Mesenchymal stem cell (in vitro differentiated cells and primary cell): Measurements from ENCODE around the gene SMC1B. TPM values are rescaled to one million over a fixed set of nuclear protein-coding genes. Genes with fewer than 3 reads are reported as not detected.

Source experiments
- DNase-seq: peaks from one replicate; pipeline ENCODE4 v3.0.0-alpha.2; 2013
- H2AFZ ChIP-seq: one replicate; pipeline ENCODE4 v1.6.1; 2013; ENCODE audit warnings: low read depth, mild to moderate bottlenecking, control low read depth, inconsistent platforms, low read length, moderate library complexity
- H2AK5ac ChIP-seq: 2 replicates; pipeline ENCODE4 v1.6.1; 2013; ENCODE audit warnings: low read length, moderate library complexity, mild to moderate bottlenecking, inconsistent platforms; ENCODE audit not compliant: severe bottlenecking
- H2BK120ac ChIP-seq: one replicate; pipeline ENCODE4 v1.6.1; 2013; ENCODE audit warnings: low read depth, mild to moderate bottlenecking, inconsistent platforms, low read length, moderate library complexity
- H2BK12ac ChIP-seq, 2 experiments: one replicate each; pipeline ENCODE4 v1.6.1; 2013; ENCODE audit warnings: inconsistent platforms in 2 of 2, low read length in 2 of 2, mild to moderate bottlenecking in 2 of 2, moderate library complexity in 2 of 2, control low read depth in 1 of 2
- H2BK15ac ChIP-seq: one replicate; pipeline ENCODE4 v1.6.1; 2013; ENCODE audit warnings: mild to moderate bottlenecking, low read depth, inconsistent platforms; ENCODE audit not compliant: poor library complexity, severe bottlenecking
- H2BK5ac ChIP-seq: 2 replicates; pipeline ENCODE4 v1.6.1; 2013; ENCODE audit warnings: low read depth, mild to moderate bottlenecking, low read length, control low read depth, inconsistent platforms; ENCODE audit not compliant: poor library complexity, severe bottlenecking
- H3K14ac ChIP-seq, 2 experiments: one replicate each; pipeline ENCODE4 v1.6.1; 2013; ENCODE audit warnings: inconsistent platforms in 2 of 2, low read length in 2 of 2, control low read depth in 1 of 2, mild to moderate bottlenecking in 1 of 2, moderate library complexity in 1 of 2
- H3K18ac ChIP-seq, 2 experiments: one replicate each; pipeline ENCODE4 v1.6.1; 2013; ENCODE audit warnings: inconsistent platforms in 2 of 2, low read length in 2 of 2, control low read depth in 1 of 2, low read depth in 1 of 2, mild to moderate bottlenecking in 1 of 2
- H3K23ac ChIP-seq, 2 experiments: one replicate each; pipeline ENCODE4 v1.6.1; 2013; ENCODE audit warnings: inconsistent platforms in 2 of 2, low read length in 2 of 2, mild to moderate bottlenecking in 2 of 2, moderate library complexity in 2 of 2, control low read depth in 1 of 2
- H3K27ac ChIP-seq: 2 replicates; pipeline ENCODE4 v1.5.1; 2013; ENCODE audit warnings: mild to moderate bottlenecking, moderate library complexity, low read length, control low read depth, inconsistent platforms; ENCODE audit not compliant: poor library complexity, severe bottlenecking
- H3K27me3 ChIP-seq, 2 experiments: 2 replicates each; pipeline versions ENCODE4 v1.6.1 to v1.7.0; 2013; ENCODE audit warnings: low read length in 2 of 2, mild to moderate bottlenecking in 2 of 2, moderate library complexity in 2 of 2, control low read depth in 1 of 2, inconsistent platforms in 1 of 2; ENCODE audit not compliant: control insufficient read depth in 1 of 2, insufficient read depth in 1 of 2
- H3K36me3 ChIP-seq, 2 experiments: 2 replicates each; pipeline versions ENCODE4 v1.6.1 to v1.7.0; 2013; ENCODE audit warnings: low read length in 2 of 2, control low read depth in 1 of 2, inconsistent platforms in 1 of 2, low read depth in 1 of 2, mild to moderate bottlenecking in 1 of 2; ENCODE audit not compliant: insufficient read depth in 2 of 2, control insufficient read depth in 1 of 2
- H3K4ac ChIP-seq, 2 experiments: one replicate each; pipeline ENCODE4 v1.6.1; 2013; ENCODE audit warnings: inconsistent platforms in 2 of 2, low read length in 2 of 2, mild to moderate bottlenecking in 2 of 2, moderate library complexity in 2 of 2, control low read depth in 1 of 2, low read depth in 1 of 2
- H3K4me1 ChIP-seq: 2 replicates; pipeline ENCODE4 v1.6.1; 2013; ENCODE audit warnings: low read depth, low read length, control low read depth; ENCODE audit not compliant: control insufficient read depth, insufficient read depth
- H3K4me2 ChIP-seq: 2 replicates; pipeline ENCODE4 v1.6.1; 2013; ENCODE audit warnings: low read length, mild to moderate bottlenecking, inconsistent platforms; ENCODE audit not compliant: poor library complexity, severe bottlenecking
- H3K4me3 ChIP-seq, 2 experiments: 2 replicates each; pipeline versions ENCODE4 v1.5.1 to v1.7.0; 2013; ENCODE audit warnings: low read length in 2 of 2, mild to moderate bottlenecking in 2 of 2, control low read depth in 1 of 2, low read depth in 1 of 2; ENCODE audit not compliant: insufficient read depth in 1 of 2
- H3K79me1 ChIP-seq: replicated peaks from 2 replicates; pipeline ENCODE4 v1.6.1; 2013; ENCODE audit warnings: mild to moderate bottlenecking, control low read depth, low read length, inconsistent platforms; ENCODE audit not compliant: poor library complexity, severe bottlenecking
- H3K9ac ChIP-seq: 2 replicates; pipeline ENCODE4 v1.7.0; 2013; ENCODE audit warnings: mild to moderate bottlenecking, low read length, moderate library complexity
- H3K9me3 ChIP-seq: 2 replicates; pipeline ENCODE4 v1.7.0; 2013; ENCODE audit warnings: mild to moderate bottlenecking, low read length; ENCODE audit not compliant: control insufficient read depth
- H4K8ac ChIP-seq: one replicate; pipeline ENCODE4 v1.6.1; 2013; ENCODE audit warnings: inconsistent platforms, mild to moderate bottlenecking, low read length, moderate library complexity
- H4K91ac ChIP-seq: one replicate; pipeline ENCODE4 v1.6.1; 2013; ENCODE audit warnings: mild to moderate bottlenecking, low read length, inconsistent platforms
- WGBS: methylation state at CpG from one replicate; pipeline ENCODE4 v1.1.7; 2013; ENCODE audit warnings: mixed read lengths; 5-methylcytosine and 5-hydroxymethylcytosine counted together
- polyA plus RNA-seq, 2 experiments: library from polyadenylated mRNA; stranded (reverse); fragments of 200-250 nt; gene quantifications; one replicate each; pipeline ENCODE4 v1.2.3, GENCODE V29; 2013

Gene SMC1B, protein sequence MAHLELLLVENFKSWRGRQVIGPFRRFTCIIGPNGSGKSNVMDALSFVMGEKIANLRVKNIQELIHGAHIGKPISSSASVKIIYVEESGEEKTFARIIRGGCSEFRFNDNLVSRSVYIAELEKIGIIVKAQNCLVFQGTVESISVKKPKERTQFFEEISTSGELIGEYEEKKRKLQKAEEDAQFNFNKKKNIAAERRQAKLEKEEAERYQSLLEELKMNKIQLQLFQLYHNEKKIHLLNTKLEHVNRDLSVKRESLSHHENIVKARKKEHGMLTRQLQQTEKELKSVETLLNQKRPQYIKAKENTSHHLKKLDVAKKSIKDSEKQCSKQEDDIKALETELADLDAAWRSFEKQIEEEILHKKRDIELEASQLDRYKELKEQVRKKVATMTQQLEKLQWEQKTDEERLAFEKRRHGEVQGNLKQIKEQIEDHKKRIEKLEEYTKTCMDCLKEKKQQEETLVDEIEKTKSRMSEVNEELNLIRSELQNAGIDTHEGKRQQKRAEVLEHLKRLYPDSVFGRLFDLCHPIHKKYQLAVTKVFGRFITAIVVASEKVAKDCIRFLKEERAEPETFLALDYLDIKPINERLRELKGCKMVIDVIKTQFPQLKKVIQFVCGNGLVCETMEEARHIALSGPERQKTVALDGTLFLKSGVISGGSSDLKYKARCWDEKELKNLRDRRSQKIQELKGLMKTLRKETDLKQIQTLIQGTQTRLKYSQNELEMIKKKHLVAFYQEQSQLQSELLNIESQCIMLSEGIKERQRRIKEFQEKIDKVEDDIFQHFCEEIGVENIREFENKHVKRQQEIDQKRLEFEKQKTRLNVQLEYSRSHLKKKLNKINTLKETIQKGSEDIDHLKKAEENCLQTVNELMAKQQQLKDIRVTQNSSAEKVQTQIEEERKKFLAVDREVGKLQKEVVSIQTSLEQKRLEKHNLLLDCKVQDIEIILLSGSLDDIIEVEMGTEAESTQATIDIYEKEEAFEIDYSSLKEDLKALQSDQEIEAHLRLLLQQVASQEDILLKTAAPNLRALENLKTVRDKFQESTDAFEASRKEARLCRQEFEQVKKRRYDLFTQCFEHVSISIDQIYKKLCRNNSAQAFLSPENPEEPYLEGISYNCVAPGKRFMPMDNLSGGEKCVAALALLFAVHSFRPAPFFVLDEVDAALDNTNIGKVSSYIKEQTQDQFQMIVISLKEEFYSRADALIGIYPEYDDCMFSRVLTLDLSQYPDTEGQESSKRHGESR
- polyA plus RNA-seq (2013, experiment 1 of 2) = not detected
- not detected for polyA plus RNA-seq (2013, experiment 2 of 2)

DNA sequence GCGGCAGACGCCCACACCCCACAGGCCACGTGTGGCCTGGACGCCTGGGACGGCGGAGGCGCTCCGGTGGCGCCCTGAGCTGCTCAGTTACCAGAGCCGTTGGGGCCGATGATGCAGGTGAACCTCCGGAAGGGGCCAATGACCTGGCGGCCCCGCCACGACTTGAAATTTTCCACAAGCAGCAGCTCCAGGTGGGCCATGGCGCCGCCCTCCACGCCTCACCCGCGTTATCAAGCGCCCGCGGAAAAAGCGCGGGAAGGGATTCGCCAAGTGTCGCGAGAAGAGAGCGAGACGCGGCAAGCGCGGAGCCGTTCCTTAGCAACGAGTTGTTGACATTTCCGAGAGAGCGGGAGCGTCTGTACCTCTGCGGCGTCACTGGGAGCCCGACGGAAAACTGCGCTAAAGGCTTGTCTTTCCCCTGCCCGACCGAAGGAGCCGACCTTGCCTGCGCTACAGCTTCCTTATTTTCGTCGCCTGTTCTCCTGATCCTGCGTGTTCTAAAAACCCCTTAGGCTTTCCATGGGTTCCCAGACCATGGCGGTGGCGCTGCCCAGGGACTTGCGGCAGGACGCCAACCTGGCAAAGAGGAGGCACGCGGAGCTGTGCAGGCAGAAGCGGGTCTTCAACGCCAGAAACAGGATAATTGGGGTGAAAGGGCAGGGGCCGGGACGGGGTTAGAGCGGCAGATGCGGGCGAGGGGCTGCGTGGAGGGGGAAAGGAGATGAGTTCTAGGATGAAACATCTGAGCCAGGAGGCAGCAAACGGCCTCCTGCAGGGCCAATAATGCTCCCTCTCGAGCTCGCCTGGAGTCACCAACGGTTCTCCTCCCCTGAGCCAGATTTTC is at the start of gene SMC1B, which contains the start of gene RIBC2:
Gene SMC1B (minus strand): TSS at position 232 of the 844 bp plus-strand sequence. CDS start 32 bp downstream, at position 200.
Gene RIBC2 (plus strand): TSS at position 326 of the 844 bp plus-strand sequence. CDS start 194 bp downstream, at position 520.
- H3K18ac ChIP-seq = peak within 1 kb of the TSS in 1 of 2 experiments; percentile 69
- H3K27ac ChIP-seq = no peak within 1 kb of the TSS
- H3K14ac ChIP-seq = no peak within 1 kb of the TSS
- H3K4me3 ChIP-seq = peak within 1 kb of the TSS; percentile 46 to 85
- H3K9ac ChIP-seq = peak within 1 kb of the TSS; percentile 94
- no peaks in the 10 kb centered on the region for H3K36me3 ChIP-seq
- peak within 1 kb of the TSS; percentile 91 for H3K4me2 ChIP-seq
- H3K23ac ChIP-seq = no peak within 1 kb of the TSS
- peaks cover 9% of the 10 kb centered on the region for H3K4me1 ChIP-seq
- peak within 1 kb of the TSS; percentile 47 for H2AFZ ChIP-seq
- H4K91ac ChIP-seq = peak within 1 kb of the TSS; percentile 75
- H2BK5ac ChIP-seq = no peak within 1 kb of the TSS
- no peaks in the 10 kb centered on the region for H3K79me1 ChIP-seq
- H2BK15ac ChIP-seq = peak within 1 kb of the TSS; percentile 69
- no peaks in the 10 kb centered on the region for H3K27me3 ChIP-seq
- WGBS = 23% methylated on average over 64 of the region's 68 CpGs
- H2AK5ac ChIP-seq = no peak within 1 kb of the TSS
- peak within 1 kb of the TSS; percentile 88 for H4K8ac ChIP-seq
- peak within 1 kb of the TSS; percentile 34 for H2BK120ac ChIP-seq
- no peak within 1 kb of the TSS for H2BK12ac ChIP-seq
- no peak within 1 kb of the TSS for H3K4ac ChIP-seq
- DNase-seq = peak; percentile 84
- no peaks in the 10 kb centered on the region for H3K9me3 ChIP-seq

DNA sequence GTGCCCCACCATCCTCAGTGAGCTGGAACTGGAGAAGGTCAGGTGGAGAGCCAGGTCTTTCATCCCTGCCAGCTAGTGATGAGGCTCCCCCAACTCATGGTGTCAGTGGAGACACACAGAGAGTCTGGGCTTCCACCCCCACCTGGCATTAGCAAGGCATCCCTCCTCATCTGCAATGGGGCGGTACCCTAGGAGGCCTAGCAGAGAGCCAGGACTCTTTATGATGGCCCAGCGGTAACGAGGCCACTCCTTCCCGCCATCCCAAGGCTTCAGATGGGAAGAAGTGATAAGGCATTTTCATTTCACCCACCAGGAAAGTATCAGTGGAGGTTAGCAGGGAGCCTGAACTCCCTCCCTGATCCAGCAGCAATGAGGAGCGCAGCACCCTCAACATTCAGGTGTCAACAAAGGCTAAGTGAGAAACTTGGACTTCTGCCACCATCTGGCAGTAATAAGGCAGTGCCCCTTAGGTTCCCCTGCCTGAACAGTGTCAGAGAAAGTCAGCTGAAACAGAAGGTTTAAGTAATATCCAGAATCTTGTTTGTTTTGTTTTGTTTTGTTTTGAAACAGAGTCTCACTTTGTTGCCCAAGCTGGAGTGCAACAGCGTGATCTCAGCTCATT is 48.7 kb upstream of the SMC1B start:
- H4K91ac ChIP-seq = peak overlapping the region; percentile 68
- peak overlapping the region in 1 of 2 experiments; percentile 89 for H2BK12ac ChIP-seq
- no peak overlapping the region for H3K4me3 ChIP-seq
- H3K4me2 ChIP-seq = no peak overlapping the region
- H2BK120ac ChIP-seq = no peak overlapping the region
- H3K36me3 ChIP-seq = no peaks in the 10 kb centered on the region
- no peak overlapping the region for H3K23ac ChIP-seq
- H3K14ac ChIP-seq = no peak overlapping the region
- H3K4me1 ChIP-seq = peaks cover 3% of the 10 kb centered on the region
- H2BK5ac ChIP-seq = no peak overlapping the region
- H3K27ac ChIP-seq = no peak overlapping the region
- H3K18ac ChIP-seq = peak overlapping the region in 1 of 2 experiments; percentile 70
- no peaks in the 10 kb centered on the region for H3K79me1 ChIP-seq
- DNase-seq = no peak
- H3K9ac ChIP-seq = no peak overlapping the region
- peak overlapping the region in 1 of 2 experiments; percentile 13 for H3K4ac ChIP-seq
- WGBS = 87% methylated on average over 5 of the region's 6 CpGs
- H2BK15ac ChIP-seq = peak overlapping the region; percentile 89
- peak overlapping the region; percentile 85 for H4K8ac ChIP-seq
- H2AFZ ChIP-seq = no peak overlapping the region
- no peaks in the 10 kb centered on the region for H3K27me3 ChIP-seq
- H2AK5ac ChIP-seq = no peak overlapping the region
- H3K9me3 ChIP-seq = peaks cover 9% of the 10 kb centered on the region

DNA sequence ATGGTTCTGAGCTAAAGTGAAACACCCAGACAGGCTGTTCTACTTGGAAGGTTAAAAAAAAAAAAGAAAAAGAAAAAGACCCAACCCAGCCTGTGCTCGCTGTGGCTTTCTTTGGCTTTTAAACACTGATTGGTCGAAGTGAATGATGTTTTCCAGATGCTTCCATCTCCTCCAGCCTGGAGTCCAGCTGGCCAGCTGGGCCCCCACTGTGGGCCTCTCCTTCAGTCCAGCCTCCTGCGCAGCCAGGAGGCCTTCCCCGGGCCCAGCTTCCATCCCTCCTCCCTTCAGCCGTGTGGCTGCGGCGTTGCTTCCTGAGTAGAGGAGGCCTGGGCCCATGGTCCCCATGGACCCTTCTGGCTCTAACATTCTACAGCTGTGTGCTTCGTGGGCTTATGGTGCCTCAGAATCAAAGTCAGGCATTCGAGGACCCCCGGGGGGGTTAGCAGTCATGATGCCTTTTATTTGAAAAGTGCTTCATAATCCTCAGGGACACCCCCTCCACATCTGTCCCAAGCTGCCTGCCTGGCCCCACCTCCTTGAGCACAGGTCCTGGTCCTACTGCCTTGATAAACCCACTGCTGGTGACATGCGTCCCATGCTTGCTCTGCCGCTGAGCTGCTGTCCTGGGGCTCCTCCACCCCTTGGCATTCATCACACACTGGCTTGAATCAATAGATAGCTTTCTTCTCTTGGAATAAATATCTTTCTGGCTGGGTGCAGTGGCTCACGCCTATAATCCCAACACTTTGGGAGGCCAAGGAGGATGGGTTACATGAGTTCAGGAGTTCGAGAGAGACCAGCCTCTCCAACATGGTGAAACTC is 47.1 kb upstream of the SMC1B start:
- 55% methylated on average over 14 of the region's 14 CpGs for WGBS

More for the DNA sequence above, 47.1 kb upstream of the SMC1B start:
- peak; percentile 86 for DNase-seq
- Histone ChIP-seq H3K27ac (no peak overlapping the region), H2BK15ac (peak overlapping the region; percentile 60), H3K9ac (peak overlapping the region; percentile 63), H3K4ac (peak overlapping the region; percentile 29 to 91), H3K27me3 (no peaks in the 10 kb centered on the region), H3K4me2 (no peak overlapping the region), H2BK5ac (no peak overlapping the region), H3K14ac (peak overlapping the region in 1 of 2 experiments; percentile 13), H2AK5ac (no peak overlapping the region), H3K79me1 (no peaks in the 10 kb centered on the region), H2BK120ac (peak overlapping the region; percentile 6), H3K18ac (peak overlapping the region; percentile 73 to 83), H3K4me3 (no peak overlapping the region), H2BK12ac (peak overlapping the region; percentile 66 to 83), H3K9me3 (no peaks in the 10 kb centered on the region), H2AFZ (no peak overlapping the region), H3K36me3 (no peaks in the 10 kb centered on the region), H3K23ac (no peak overlapping the region), H3K4me1 (peaks cover 3% of the 10 kb centered on the region), H4K91ac (peak overlapping the region; percentile 90), H4K8ac (peak overlapping the region; percentile 74)
